Chondrocyte (in vitro differentiated cells): Measurements from ENCODE around the gene P3H1. TPM values are rescaled to one million over a fixed set of nuclear protein-coding genes. Genes with fewer than 3 reads are reported as not detected.
A peak's percentile ranks its signal among the peaks of the same experiment; 100 is the strongest.

Experiments
- DNase-seq: peaks from one replicate; pipeline ENCODE4 v3.0.0; 2021; ENCODE audit warnings: mixed read lengths, low spot score
- H3K27ac Mint-ChIP-seq: one replicate; pipeline ENCODE4 v1.8.0; 2021; ENCODE audit warnings: mild to moderate bottlenecking, moderate library complexity, mixed read lengths; ENCODE audit not compliant: unreplicated experiment
- H3K27me3 Mint-ChIP-seq: 2 replicates; pipeline ENCODE4 v1.8.0; 2021; ENCODE audit warnings: low read depth, mixed read lengths
- H3K36me3 Mint-ChIP-seq: 2 replicates; pipeline ENCODE4 v1.8.0; 2021; ENCODE audit warnings: low read depth, mixed read lengths
- H3K4me1 Mint-ChIP-seq: 2 replicates; pipeline ENCODE4 v1.8.0; 2021; ENCODE audit warnings: low read depth, mild to moderate bottlenecking, mixed read lengths
- H3K4me3 Mint-ChIP-seq: one replicate; pipeline ENCODE4 v1.8.0; 2021; ENCODE audit warnings: mild to moderate bottlenecking, moderate library complexity, mixed read lengths; ENCODE audit not compliant: unreplicated experiment
- H3K9me3 Mint-ChIP-seq: 2 replicates; pipeline ENCODE4 v1.8.0; 2021; ENCODE audit warnings: low read depth, mixed read lengths
- total RNA-seq: library from RNA; stranded (reverse); gene quantifications from 3 replicates; pipeline ENCODE4 v1.2.1, GENCODE V29; 2021
- TF ChIP-seq, protein P1 (sequence below): fragments of 200-600 bp; sonication (generic); IDR thresholded peaks from 2 replicates; pipeline ENCODE4 v1.5.0; 2021; ENCODE audit warnings: antibody characterized with exemption, mild to moderate bottlenecking, moderate library complexity

P3H1 gene
- total RNA-seq, 1 donor from 2014 or later = 278 TPM

DNA sequence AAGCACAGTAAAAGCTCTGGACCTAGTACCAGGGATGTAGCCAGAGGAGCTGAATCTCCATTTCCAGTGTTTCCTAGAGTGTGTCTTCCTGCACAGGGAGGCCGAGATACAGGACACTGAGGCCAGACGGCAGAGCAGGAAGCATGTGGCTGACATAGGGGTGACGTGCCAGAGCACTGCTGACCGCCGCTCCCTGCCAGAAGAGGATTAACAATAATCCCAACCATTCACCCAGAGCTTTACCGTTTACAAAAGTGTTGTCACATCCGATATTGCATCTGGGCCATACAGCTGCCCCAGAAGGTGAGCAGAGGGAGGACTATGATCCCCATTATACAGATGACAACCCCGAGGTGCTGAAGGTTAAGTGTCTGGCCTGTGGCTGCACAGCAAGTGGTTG lies 21.0 kb downstream of the P3H1 start:
- Mint-ChIP-seq H3K27ac (no peak overlapping the region), H3K27me3 (no peaks in the 10 kb centered on the region), H3K4me3 (no peak overlapping the region), H3K9me3 (no peaks in the 10 kb centered on the region), H3K4me1 (peaks cover 10% of the 10 kb centered on the region), H3K36me3 (peaks cover 31% of the 10 kb centered on the region)
- no peak for DNase-seq
- TF ChIP-seq, protein P1, sequence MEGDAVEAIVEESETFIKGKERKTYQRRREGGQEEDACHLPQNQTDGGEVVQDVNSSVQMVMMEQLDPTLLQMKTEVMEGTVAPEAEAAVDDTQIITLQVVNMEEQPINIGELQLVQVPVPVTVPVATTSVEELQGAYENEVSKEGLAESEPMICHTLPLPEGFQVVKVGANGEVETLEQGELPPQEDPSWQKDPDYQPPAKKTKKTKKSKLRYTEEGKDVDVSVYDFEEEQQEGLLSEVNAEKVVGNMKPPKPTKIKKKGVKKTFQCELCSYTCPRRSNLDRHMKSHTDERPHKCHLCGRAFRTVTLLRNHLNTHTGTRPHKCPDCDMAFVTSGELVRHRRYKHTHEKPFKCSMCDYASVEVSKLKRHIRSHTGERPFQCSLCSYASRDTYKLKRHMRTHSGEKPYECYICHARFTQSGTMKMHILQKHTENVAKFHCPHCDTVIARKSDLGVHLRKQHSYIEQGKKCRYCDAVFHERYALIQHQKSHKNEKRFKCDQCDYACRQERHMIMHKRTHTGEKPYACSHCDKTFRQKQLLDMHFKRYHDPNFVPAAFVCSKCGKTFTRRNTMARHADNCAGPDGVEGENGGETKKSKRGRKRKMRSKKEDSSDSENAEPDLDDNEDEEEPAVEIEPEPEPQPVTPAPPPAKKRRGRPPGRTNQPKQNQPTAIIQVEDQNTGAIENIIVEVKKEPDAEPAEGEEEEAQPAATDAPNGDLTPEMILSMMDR = no peak

DNA sequence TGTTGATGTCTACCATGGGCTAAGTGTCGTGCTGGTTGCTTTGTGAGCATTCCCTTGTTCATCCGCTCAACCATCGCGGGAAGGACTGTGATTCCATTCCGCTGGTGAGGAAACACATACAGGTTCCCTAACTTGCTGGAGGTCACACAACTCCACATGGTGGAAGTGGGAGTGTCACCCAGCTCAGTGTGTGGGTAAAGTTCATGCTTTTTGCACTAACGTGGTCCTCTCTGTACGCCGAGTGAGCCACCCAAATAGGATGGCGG lies 22.7 kb downstream of the P3H1 start:
- H3K27me3 Mint-ChIP-seq = no peaks in the 10 kb centered on the region
- no peak overlapping the region for H3K4me3 Mint-ChIP-seq
- TF ChIP-seq, protein P1 = no peak
- peaks cover 22% of the 10 kb centered on the region for H3K36me3 Mint-ChIP-seq
- peaks cover 10% of the 10 kb centered on the region for H3K4me1 Mint-ChIP-seq
- no peak for DNase-seq
- H3K27ac Mint-ChIP-seq = no peak overlapping the region
- H3K9me3 Mint-ChIP-seq = no peaks in the 10 kb centered on the region

DNA sequence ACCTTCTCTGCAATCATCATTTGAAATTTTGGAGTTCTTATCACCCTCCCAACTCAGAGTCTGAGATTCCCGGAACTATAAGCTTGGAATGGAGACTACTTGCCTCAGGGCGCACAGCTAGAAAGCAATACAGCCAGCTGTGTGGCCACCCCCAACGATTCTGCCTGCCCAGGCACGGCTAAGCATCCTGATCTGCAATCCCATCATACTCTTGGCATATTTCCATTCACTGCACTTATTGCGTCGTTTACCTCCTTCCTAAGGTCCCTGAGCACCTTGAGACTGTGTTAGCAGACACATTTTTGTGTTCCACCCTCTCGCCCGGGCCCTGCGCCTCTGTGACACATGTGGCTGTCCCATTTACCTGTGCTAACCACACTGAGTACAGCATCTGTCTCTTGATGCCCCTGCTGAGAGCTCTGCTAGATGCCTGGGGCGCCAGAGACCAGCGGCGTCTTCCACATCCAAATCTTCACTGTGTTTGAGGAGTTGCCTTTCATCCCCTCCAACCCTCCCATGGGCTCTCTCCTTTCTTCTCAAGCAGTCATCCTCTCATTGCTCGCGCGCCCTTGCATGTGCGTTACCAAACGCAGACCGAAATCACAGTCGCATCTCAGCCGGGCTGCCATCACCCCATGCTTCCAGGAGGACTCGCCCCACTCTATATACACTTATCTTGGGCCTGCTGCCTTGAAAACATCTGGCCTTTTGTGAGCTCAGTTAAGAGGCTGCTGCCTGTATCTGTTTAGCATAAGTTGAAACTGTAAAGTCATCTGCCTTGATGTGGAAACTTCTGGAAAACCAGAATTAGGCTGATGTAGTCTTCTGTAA lies 23.3 kb downstream of the P3H1 start:
- Mint-ChIP-seq H3K27ac (no peak overlapping the region), H3K36me3 (peaks cover 18% of the 10 kb centered on the region), H3K4me1 (peaks cover 10% of the 10 kb centered on the region), H3K4me3 (no peak overlapping the region), H3K9me3 (no peaks in the 10 kb centered on the region), H3K27me3 (no peaks in the 10 kb centered on the region)
- TF ChIP-seq, protein P1 = no peak
- DNase-seq = no peak

DNA sequence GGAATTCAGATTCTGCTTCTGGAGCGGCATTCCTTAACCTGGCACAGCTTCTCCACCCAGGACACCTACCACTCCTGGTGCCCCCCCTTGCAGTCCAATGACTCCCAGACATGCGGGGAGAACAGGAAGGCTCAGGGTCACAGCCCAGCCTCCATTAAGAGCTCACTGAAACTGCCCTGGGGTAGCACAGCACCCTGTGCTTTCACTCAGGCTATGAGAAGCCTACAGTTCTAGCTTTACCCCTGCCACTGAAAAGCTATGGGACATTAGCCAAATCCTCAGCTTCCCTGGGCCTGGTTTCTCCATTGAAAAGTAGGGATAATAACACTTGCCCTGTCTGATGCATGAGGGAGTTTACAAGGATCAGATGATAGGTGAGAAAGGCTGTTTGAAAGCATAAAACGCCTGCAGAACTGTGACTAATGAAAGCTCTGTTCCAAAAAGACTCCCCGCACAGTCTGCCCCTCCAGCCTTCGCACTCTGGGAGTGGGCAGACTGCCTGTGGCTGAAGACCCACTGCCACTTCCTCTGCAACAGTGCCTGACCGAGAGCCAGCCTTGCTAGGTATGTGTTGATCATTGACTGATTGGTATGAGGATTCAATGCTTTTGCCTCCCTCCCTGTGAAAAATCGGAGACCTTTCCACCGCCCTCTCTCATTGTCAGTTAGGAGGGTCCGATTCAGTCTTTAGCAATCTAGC lies 24.1 kb downstream of the P3H1 start:
- H3K36me3 Mint-ChIP-seq = peaks cover 12% of the 10 kb centered on the region
- H3K27me3 Mint-ChIP-seq = no peaks in the 10 kb centered on the region
- no peak overlapping the region for H3K4me3 Mint-ChIP-seq
- TF ChIP-seq, protein P1 = no peak
- DNase-seq = no peak
- no peaks in the 10 kb centered on the region for H3K9me3 Mint-ChIP-seq
- H3K4me1 Mint-ChIP-seq = peaks cover 10% of the 10 kb centered on the region
- H3K27ac Mint-ChIP-seq = peak overlapping the region; percentile 63

DNA sequence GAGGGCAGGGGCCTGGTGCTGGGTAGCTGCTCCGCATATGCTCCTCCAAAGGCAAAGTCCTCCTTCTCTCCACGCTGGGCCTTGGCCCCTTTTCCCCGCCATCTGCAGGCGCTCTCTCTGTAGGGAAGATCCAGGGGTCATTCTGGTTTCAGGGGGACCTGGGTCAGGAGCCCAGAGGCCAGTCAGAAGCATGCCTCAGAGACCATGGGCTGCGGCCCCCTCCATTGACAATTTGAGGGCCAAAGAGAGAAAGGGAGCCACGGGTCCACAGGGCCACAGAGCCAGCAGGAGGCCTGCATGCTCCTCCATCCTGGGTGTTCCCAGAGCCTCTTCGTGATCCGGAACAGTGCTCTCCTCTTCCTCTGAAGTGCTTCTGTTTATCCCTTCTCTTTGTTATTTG lies 24.7 kb downstream of the P3H1 start:
- Mint-ChIP-seq H3K27me3 (no peaks in the 10 kb centered on the region), H3K27ac (no peak overlapping the region), H3K9me3 (no peaks in the 10 kb centered on the region), H3K4me1 (peaks cover 12% of the 10 kb centered on the region), H3K36me3 (peaks cover 11% of the 10 kb centered on the region), H3K4me3 (no peak overlapping the region)
- TF ChIP-seq, protein P1 = no peak
- DNase-seq = no peak
